ENCODE results near the gene KCNJ16. TPM values are rescaled to one million over a fixed set of nuclear protein-coding genes. Genes with fewer than 3 reads are reported as not detected.

KCNJ16 gene
- total RNA-seq, 1 experiment from 2014 or later, result not detected

- H3K9me3 Mint-ChIP-seq (ENCODE audit: low read depth, unreplicated experiment), result peaks cover 3% of the 10 kb centered on the region
- DNase-seq, result no peak
- H3K4me1 Mint-ChIP-seq (ENCODE audit: low read depth, unreplicated experiment), result no peaks in the 10 kb centered on the region
- CTCF ChIA-PET, result no interaction called here
- no peaks in the 10 kb centered on the region for H3K27me3 Mint-ChIP-seq (ENCODE audit: unreplicated experiment)
- no peak overlapping the region for H3K27ac Mint-ChIP-seq (ENCODE audit: unreplicated experiment)
- H3K36me3 Mint-ChIP-seq (ENCODE audit: insufficient read depth, unreplicated experiment), result no peaks in the 10 kb centered on the region
- TF ChIP-seq CTCF (IDR thresholded peaks at IDR 0.05; ENCODE audit: unreplicated experiment), result no peak
- H3K4me3 Mint-ChIP-seq (ENCODE audit: low read depth, unreplicated experiment), result no peak overlapping the region
- no TSS peak for BruUV-seq (replicated peaks)
- intact Hi-C loops (cut with micrococcal nuclease; ENCODE audit: unreplicated experiment), result no loop called here
Measured at GRCh38 chr17:70059071-70059470, 16.0 kb upstream of the KCNJ16 start.

DNA sequence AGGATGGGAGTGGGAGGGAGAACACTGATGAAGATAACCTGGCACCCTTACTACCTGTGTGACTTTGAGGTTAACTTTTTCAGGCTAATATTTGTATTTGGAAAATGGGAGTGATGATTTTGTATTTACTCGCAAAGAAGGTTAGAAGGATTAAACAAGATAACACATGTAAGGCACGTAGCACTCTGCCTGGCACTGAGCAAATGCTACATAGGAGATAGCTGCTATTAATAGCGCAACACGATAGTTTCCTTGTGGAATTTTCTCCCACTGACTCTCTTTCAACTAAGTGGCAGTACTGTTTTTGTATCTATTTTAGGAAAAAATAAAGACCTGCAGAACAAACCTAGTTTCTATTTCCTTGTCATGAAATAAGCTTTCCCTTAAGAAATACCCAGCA is 15.4 kb upstream of the KCNJ16 start:
- DNase-seq, result no peak
- Mint-ChIP-seq H3K27ac (ENCODE audit: unreplicated experiment) (no peak overlapping the region), H3K27me3 (ENCODE audit: unreplicated experiment) (no peaks in the 10 kb centered on the region), H3K4me1 (ENCODE audit: low read depth, unreplicated experiment) (no peaks in the 10 kb centered on the region), H3K9me3 (ENCODE audit: low read depth, unreplicated experiment) (peaks cover 3% of the 10 kb centered on the region), H3K36me3 (ENCODE audit: insufficient read depth, unreplicated experiment) (no peaks in the 10 kb centered on the region), H3K4me3 (ENCODE audit: low read depth, unreplicated experiment) (no peak overlapping the region)
- intact Hi-C loops (cut with micrococcal nuclease; ENCODE audit: unreplicated experiment), result no loop called here
- no peak for TF ChIP-seq CTCF (IDR thresholded peaks at IDR 0.05; ENCODE audit: unreplicated experiment)
- no TSS peak for BruUV-seq (replicated peaks)
- CTCF ChIA-PET, result no interaction called here

- BruUV-seq (replicated peaks), result no TSS peak
Measured at GRCh38 chr17:70060415-70060814, 14.6 kb upstream of the KCNJ16 start.

DNA sequence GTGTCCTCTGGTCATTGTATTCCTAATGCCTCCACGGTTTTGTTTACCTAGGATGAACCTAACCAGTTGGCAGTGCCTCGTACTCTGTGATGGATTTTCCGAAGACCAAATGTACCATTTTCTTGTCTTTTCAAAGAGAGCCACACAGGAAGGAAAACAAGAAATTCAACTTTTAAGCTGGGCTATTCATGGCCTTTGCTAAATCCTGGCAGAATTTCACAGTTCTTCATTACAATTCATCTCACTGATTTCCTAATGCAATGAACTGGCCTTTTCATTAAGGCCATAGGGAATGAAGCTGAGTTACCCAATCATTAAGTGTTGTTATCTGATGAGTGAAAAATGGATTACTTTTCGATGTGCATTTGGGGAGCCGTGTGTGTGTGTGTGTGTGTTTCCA is 7.9 kb upstream of the KCNJ16 start:
- DNase-seq, result no peak
- CTCF ChIA-PET, result no interaction called here
- intact Hi-C loops (cut with micrococcal nuclease; ENCODE audit: unreplicated experiment), result no loop called here
- no TSS peak for BruUV-seq (replicated peaks)
- no peak overlapping the region for H3K4me3 Mint-ChIP-seq (ENCODE audit: low read depth, unreplicated experiment)
- peaks cover 3% of the 10 kb centered on the region for H3K9me3 Mint-ChIP-seq (ENCODE audit: low read depth, unreplicated experiment)
- H3K36me3 Mint-ChIP-seq (ENCODE audit: insufficient read depth, unreplicated experiment), result no peaks in the 10 kb centered on the region
- no peaks in the 10 kb centered on the region for H3K4me1 Mint-ChIP-seq (ENCODE audit: low read depth, unreplicated experiment)
- no peaks in the 10 kb centered on the region for H3K27me3 Mint-ChIP-seq (ENCODE audit: unreplicated experiment)
- no peak for TF ChIP-seq CTCF (IDR thresholded peaks at IDR 0.05; ENCODE audit: unreplicated experiment)
- no peak overlapping the region for H3K27ac Mint-ChIP-seq (ENCODE audit: unreplicated experiment)

More at GRCh38 chr17:70060415-70060814, 14.6 kb upstream of the KCNJ16 start:
- intact Hi-C loops (cut with micrococcal nuclease; ENCODE audit: unreplicated experiment), result no loop called here
- Mint-ChIP-seq H3K27me3 (ENCODE audit: unreplicated experiment) (no peaks in the 10 kb centered on the region), H3K4me3 (ENCODE audit: low read depth, unreplicated experiment) (no peak overlapping the region), H3K9me3 (ENCODE audit: low read depth, unreplicated experiment) (peaks cover 3% of the 10 kb centered on the region), H3K4me1 (ENCODE audit: low read depth, unreplicated experiment) (no peaks in the 10 kb centered on the region), H3K27ac (ENCODE audit: unreplicated experiment) (no peak overlapping the region), H3K36me3 (ENCODE audit: insufficient read depth, unreplicated experiment) (no peaks in the 10 kb centered on the region)
- no peak for DNase-seq
- TF ChIP-seq CTCF (IDR thresholded peaks at IDR 0.05; ENCODE audit: unreplicated experiment), result no peak
- CTCF ChIA-PET, result interaction anchor here (0.6 kb wide), 1 partner anchor 32 kb away, joined by 3 read pairs; no protein-coding TSS in a partner anchor

Data from Calu3 (cell line).